GM18909 (cell line): ENCODE measurements around the gene ENTPD8.

Source experiments
- ATAC-seq: cut with Tn5 transposase; IDR thresholded peaks from one replicate; pipeline ENCODE4 v1.9.1; 2021; ENCODE audit warnings: mild to moderate bottlenecking; ENCODE audit not compliant: unreplicated experiment, poor library complexity

The ENTPD8 gene

GRCh38 chr9:137441289-137441934, at the start of gene ENTPD8:
Gene ENTPD8, minus strand, starts transcription at chr9:137441357. Its CDS starts 3,072 bp downstream, at chr9:137438285.
- no peak for ATAC-seq

GRCh38 chr9:137490532-137491186, 49.5 kb upstream of the ENTPD8 start:
- ATAC-seq: no peak

GRCh38 chr9:137488906-137489305, 47.7 kb upstream of the ENTPD8 start:
- no peak for ATAC-seq

- no peak for ATAC-seq
Measured at GRCh38 chr9:137488327-137488653, 47.1 kb upstream of the ENTPD8 start.

- no peak for ATAC-seq
Measured at GRCh38 chr9:137487454-137488326, 46.5 kb upstream of the ENTPD8 start.

GRCh38 chr9:137486545-137487453, 45.6 kb upstream of the ENTPD8 start:
- no peak for ATAC-seq

GRCh38 chr9:137486141-137486490, 45.0 kb upstream of the ENTPD8 start:
- ATAC-seq: no peak

- ATAC-seq: no peak
Measured at GRCh38 chr9:137485343-137486140, 44.4 kb upstream of the ENTPD8 start.

- ATAC-seq: no peak
Measured at GRCh38 chr9:137484551-137485315, 43.6 kb upstream of the ENTPD8 start.

GRCh38 chr9:137482094-137482781, 41.1 kb upstream of the ENTPD8 start:
- ATAC-seq: no peak

GRCh38 chr9:137480686-137481683, 39.8 kb upstream of the ENTPD8 start:
- ATAC-seq: no peak

GRCh38 chr9:137479892-137480685, 38.9 kb upstream of the ENTPD8 start:
- no peak for ATAC-seq

- no peak for ATAC-seq
Measured at GRCh38 chr9:137478962-137479861, 38.1 kb upstream of the ENTPD8 start.

GRCh38 chr9:137478613-137478961, 37.4 kb upstream of the ENTPD8 start:
- no peak for ATAC-seq
